ENCODE measurements around the gene CLOCK. TPM values are rescaled to one million over a fixed set of nuclear protein-coding genes. Genes with fewer than 3 reads are reported as not detected.
A peak's percentile ranks its signal among the peaks of the same experiment; 100 is the strongest.

The CLOCK gene
- total RNA-seq, 1 experiment from 2014 or later, result 16.8 TPM

- no peak for DNase-seq (ENCODE audit: low read depth)
Measured at GRCh38 chr4:55485821-55486220, 60.9 kb downstream of the CLOCK start.

GRCh38 chr4:55483315-55483714 is 63.4 kb downstream of the CLOCK start:
- DNase-seq (ENCODE audit: low read depth), result no peak

GRCh38 chr4:55475394-55476243 is 71.1 kb downstream of the CLOCK start:
- peak; percentile 73 for DNase-seq (ENCODE audit: low read depth)

- DNase-seq (ENCODE audit: low read depth), result no peak
Measured at GRCh38 chr4:55469979-55470378, 76.7 kb downstream of the CLOCK start.

GRCh38 chr4:55468724-55469123 is 78.0 kb downstream of the CLOCK start:
- DNase-seq (ENCODE audit: low read depth), result peak; percentile 65

- no peak for DNase-seq (ENCODE audit: low read depth)
Measured at GRCh38 chr4:55466001-55466400, 80.7 kb downstream of the CLOCK start.

DNA sequence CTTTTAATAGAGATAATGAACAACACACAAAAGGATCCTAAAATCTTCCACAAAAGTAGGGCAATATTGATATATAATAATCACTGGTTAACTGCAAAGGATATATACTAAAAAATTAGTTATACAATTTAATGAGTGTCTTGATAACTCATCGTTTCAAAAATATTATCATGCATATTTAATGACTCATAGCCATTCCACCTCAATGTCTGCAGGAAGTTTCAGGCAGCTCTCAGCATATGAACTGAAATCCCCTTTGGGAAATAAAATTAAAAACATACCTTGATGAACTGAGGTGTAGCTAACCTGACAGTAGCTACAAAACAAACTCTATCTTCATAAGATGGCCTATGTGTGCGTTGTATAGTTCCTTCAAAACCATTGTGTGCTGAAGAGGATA is 88.1 kb downstream of the CLOCK start:
- no peak for DNase-seq (ENCODE audit: low read depth)

GRCh38 chr4:55458164-55458563 is 88.5 kb downstream of the CLOCK start:
- DNase-seq (ENCODE audit: low read depth), result peak; percentile 61

DNA sequence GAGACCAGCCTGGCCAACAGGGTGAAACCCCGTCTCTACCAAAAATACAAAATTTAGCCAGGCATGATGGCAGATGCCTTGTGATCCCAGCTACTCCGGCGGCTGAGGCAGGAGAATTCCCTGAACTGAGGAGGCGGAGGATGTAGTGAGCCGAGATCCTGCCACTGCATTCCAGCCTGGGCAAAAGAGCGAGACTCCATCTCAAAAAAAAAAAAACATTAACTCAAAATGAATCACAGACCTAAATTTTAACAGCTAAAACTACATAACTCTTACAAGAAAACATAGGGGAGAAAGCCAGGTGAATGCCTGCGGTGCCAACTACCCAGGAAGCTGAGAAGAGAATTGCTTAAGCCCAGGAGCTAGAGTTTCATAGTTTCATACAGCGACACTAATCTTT is 96.1 kb downstream of the CLOCK start:
- DNase-seq (ENCODE audit: low read depth), result no peak

DNA sequence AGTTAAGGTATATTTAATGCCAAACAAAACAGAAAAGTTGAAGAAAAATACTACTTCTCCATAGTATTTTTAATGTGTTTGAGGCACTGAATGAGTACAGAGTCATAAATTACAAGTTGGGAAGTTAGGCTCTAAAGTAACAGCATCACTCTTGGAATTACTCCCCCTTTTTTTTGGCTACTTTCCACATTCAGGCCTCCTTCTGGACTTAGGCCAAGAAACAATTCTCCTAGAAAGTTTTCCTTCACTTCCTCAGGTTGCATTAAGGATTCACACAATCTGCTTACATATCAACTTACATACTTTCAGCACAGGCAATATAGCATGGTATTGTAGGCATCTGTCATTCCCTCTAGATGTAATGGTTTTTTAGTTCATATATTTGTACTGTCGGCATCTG is 98.9 kb downstream of the CLOCK start:
- peak; percentile 35 for DNase-seq (ENCODE audit: low read depth)

GRCh38 chr4:55447108-55447708 is 99.5 kb downstream of the CLOCK start:
- DNase-seq (ENCODE audit: low read depth), result no peak

- no peak for DNase-seq (ENCODE audit: low read depth)
Measured at GRCh38 chr4:55446578-55446922, 100.2 kb downstream of the CLOCK start.

GRCh38 chr4:55445921-55446577 is 100.7 kb downstream of the CLOCK start:
- DNase-seq (ENCODE audit: low read depth), result peak; percentile 52

GRCh38 chr4:55444827-55445226 is 101.9 kb downstream of the CLOCK start:
- peak; percentile 46 for DNase-seq (ENCODE audit: low read depth)

DNA sequence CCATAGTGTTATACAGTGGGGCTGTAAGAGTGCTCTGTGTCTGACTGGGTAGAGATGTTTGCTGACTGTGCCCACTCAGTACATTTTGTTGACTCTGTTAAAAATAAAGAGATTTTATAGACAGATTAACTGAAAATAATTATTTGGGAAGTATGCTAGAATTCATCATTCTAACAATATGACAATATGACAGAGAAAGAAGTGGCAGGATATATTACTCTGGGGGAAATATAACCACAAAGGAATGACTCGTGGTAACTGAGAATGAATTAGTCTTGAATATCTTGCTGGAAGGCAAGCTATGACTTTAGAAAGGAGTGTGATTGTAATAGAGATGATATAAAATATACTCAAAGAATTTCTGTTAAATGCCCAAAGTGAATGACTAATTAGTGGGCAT is 104.2 kb downstream of the CLOCK start:
- DNase-seq (ENCODE audit: low read depth), result peak; percentile 22

DNA sequence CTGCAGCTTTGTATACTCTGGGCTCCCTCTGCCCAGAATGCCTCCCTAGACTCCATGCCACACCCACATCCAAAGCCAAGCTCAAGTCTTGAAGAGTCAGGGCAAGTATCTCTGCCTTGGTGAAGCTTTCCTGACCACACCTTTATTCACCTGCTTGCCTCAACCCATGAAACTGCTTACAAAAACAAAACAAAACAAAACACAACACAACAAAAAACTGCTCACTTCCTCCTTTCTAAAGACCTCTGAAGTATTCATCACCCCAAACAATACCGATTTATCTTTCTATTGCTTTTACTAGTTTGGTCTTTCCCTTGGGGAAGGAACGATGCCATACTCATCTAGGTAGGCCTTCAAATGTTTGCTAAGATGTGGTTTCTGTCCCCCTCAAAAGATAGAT is 105.9 kb downstream of the CLOCK start:
- DNase-seq (ENCODE audit: low read depth), result no peak

GRCh38 chr4:55439023-55439422 is 107.7 kb downstream of the CLOCK start:
- no peak for DNase-seq (ENCODE audit: low read depth)

- DNase-seq (ENCODE audit: low read depth), result no peak
Measured at GRCh38 chr4:55438314-55438713, 108.4 kb downstream of the CLOCK start.

- DNase-seq (ENCODE audit: low read depth), result no peak
Measured at GRCh38 chr4:55437823-55438222, 108.9 kb downstream of the CLOCK start.

DNA sequence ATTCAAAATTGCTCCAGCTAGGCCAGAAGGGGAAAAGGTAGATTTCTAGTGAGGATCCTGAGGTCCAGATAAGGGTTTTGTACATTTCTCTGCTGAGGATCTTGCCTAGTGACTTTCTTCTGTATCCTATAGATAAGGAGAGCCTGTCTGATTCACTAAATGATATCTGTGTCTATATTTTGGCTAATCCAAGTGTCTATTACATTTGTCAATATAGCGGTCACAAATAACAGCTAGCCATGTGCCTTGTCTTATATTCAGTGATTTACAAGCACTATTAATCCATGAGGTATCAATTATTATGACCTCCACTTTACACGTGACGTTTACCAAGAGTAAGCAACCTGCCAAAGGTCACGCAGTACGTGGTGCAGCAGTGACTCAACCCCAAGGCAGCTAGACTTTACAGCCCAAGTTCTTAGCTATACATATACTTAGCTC is 109.3 kb downstream of the CLOCK start:
- no peak for DNase-seq (ENCODE audit: low read depth)

DNA sequence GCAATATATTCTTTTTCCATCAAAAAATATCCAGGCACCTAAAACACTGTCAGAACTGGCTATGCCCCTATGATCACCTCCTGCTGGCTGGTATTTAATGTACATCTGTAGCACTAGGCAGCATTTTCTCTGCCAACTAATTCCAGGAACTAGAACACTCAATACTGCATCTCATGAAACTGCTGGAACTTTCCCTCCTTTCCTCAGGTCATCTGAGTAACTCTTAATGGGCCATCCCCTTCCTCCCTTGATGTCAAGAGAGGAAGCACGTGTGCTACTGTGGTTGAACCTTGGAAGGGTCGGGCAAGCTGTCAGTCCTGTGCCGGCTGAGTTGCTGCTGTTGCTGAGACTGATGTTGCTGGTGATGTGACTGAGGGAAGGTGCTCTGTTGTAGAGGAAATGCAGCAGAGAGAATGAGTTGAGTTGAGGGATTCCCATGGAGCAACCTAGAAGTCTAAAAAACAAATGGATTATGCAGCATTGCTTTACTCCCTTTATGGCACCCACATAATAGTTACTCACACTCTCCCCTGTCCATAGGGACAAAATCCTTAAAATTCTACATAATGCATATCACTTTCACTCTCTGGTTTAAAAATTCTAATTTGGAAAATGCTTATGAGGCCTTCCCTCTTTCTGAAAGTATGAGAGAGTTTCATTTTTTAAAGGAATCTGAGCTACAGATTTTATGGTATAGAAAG is 111.4 kb downstream of the CLOCK start:
- peak; percentile 15 for DNase-seq (ENCODE audit: low read depth)

- DNase-seq (ENCODE audit: low read depth), result no peak
Measured at GRCh38 chr4:55431710-55432336, 114.9 kb downstream of the CLOCK start.

Measured in M059J (cell line).